ENCODE data around the gene MED13. TPM values are rescaled to one million over a fixed set of nuclear protein-coding genes. Genes with fewer than 3 reads are reported as not detected.

MED13 gene
- total RNA-seq, 1 experiment from 2014 or later: 60.7 TPM

DNA sequence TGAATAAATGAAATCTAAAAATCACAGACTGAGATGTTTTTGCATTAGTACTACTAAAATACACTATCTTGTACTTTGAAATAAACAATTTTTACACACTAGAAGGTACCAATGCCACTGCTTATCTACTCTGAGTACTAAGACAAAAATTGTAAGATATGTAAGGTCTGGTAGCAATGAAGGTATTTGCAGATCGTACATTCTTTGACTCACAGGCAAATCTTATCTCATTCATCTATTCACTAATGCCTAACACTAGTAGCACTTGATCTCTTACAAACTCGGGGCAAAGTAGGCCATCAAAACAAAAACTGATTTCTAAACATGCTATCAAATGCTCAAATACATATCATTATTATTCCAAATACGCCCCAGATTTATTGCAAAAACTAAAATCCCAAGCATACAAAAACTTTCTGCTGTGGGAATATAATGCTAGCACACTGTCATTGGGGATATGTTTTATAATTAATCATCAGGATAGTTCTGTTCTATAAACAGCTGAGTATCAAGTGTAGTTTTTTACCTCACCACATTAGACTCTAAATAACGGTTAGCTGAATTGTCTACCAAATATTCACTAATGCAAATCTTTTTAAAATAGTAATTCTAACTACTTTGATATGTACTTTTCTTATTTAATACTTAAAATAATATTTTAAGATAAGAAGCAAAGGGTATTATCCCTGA is 68.0 kb downstream of the MED13 start:
- H3K4me1 Mint-ChIP-seq: peaks cover 0 to 3% of the 10 kb centered on the region in 2 experiments; a peak in 1 of 4 replicates
- H3K23ac ChIP-seq (ENCODE audit: insufficient read length, low read depth, low read length): no peak overlapping the region
- no peak for DNase-seq
- H2BK120ac ChIP-seq (ENCODE audit: low read depth, low read length, poor library complexity, severe bottlenecking): no peak overlapping the region
- no peak overlapping the region for H3K4me3 Mint-ChIP-seq
- H3K18ac ChIP-seq (ENCODE audit: insufficient read length, low read depth, low read length): no peak overlapping the region
- no peak overlapping the region for H3K14ac ChIP-seq (ENCODE audit: insufficient read depth, low read length)
- no peaks in the 10 kb centered on the region for H3K79me2 ChIP-seq (ENCODE audit: insufficient read depth, low read length)
- H3K56ac ChIP-seq (ENCODE audit: insufficient read length, low read depth, low read length): no peak overlapping the region
- H2BK15ac ChIP-seq (ENCODE audit: low read depth, low read length): no peak overlapping the region
- no peak overlapping the region for H2BK12ac ChIP-seq (ENCODE audit: insufficient read length, low read depth, low read length)
- no peaks in the 10 kb centered on the region for H3K27me3 ChIP-seq (ENCODE audit: insufficient read depth, low read length)
- no peaks in the 10 kb centered on the region for H3K9me3 Mint-ChIP-seq
- H2BK20ac ChIP-seq (ENCODE audit: low read depth, low read length, poor library complexity, severe bottlenecking): no peak overlapping the region
- TF ChIP-seq, protein P1, sequence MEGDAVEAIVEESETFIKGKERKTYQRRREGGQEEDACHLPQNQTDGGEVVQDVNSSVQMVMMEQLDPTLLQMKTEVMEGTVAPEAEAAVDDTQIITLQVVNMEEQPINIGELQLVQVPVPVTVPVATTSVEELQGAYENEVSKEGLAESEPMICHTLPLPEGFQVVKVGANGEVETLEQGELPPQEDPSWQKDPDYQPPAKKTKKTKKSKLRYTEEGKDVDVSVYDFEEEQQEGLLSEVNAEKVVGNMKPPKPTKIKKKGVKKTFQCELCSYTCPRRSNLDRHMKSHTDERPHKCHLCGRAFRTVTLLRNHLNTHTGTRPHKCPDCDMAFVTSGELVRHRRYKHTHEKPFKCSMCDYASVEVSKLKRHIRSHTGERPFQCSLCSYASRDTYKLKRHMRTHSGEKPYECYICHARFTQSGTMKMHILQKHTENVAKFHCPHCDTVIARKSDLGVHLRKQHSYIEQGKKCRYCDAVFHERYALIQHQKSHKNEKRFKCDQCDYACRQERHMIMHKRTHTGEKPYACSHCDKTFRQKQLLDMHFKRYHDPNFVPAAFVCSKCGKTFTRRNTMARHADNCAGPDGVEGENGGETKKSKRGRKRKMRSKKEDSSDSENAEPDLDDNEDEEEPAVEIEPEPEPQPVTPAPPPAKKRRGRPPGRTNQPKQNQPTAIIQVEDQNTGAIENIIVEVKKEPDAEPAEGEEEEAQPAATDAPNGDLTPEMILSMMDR (conservative IDR thresholded peaks at IDR 0.05): no peak
- no peak overlapping the region for H4K5ac ChIP-seq (ENCODE audit: insufficient read length, low read depth, low read length)
- H3K9me3 ChIP-seq (ENCODE audit: control insufficient read depth, low read depth, low read length): no peaks in the 10 kb centered on the region
- WGBS (ENCODE audit: extremely low coverage, insufficient read length, low lambda C conversion rate): no CpG with 5 or more reads among the region's 4 CpGs
- no peak overlapping the region for H4K8ac ChIP-seq (replicated peaks; ENCODE audit: insufficient read length, low read depth, low read length)
- H3K27ac Mint-ChIP-seq: peak overlapping the region in 1 of 3 experiments; percentile 6; a peak in 1 of 7 replicates
- no peak overlapping the region for H3K4me2 ChIP-seq (ENCODE audit: insufficient read depth, insufficient read length, low read length)
- no peaks in the 10 kb centered on the region for H3K4me1 ChIP-seq (ENCODE audit: insufficient read depth, low read length)
- H3K27ac ChIP-seq (ENCODE audit: insufficient read length, low read depth, low read length): no peak overlapping the region
- no peaks in the 10 kb centered on the region for H3K27me3 Mint-ChIP-seq (ENCODE audit: low read depth)
- H3K23me2 ChIP-seq (ENCODE audit: insufficient read length, low read depth, low read length, poor library complexity, severe bottlenecking): no peaks in the 10 kb centered on the region
- no peak overlapping the region for H2AFZ ChIP-seq (ENCODE audit: low read length)
- H3K36me3 Mint-ChIP-seq (ENCODE audit: insufficient read depth in 1 of 3, low read depth in 3 of 3): peaks cover 5 to 37% (median 18%) of the 10 kb centered on the region in 3 experiments; a peak in 6 of 7 replicates
- H3T11ph ChIP-seq (ENCODE audit: low read length): no peak overlapping the region
- H4K20me1 ChIP-seq (ENCODE audit: control insufficient read depth, insufficient read depth, insufficient read length): no peaks in the 10 kb centered on the region
- H2AK5ac ChIP-seq (ENCODE audit: insufficient read length, low read length): no peak overlapping the region
- H3K4ac ChIP-seq (ENCODE audit: low read depth, low read length): no peak overlapping the region
- H4K91ac ChIP-seq (ENCODE audit: insufficient read length, low read depth, low read length): no peak overlapping the region
- no peak overlapping the region for H2BK5ac ChIP-seq (ENCODE audit: insufficient read length, low read length)
- H3K79me1 ChIP-seq (ENCODE audit: insufficient read depth, low read depth, low read length, poor library complexity, severe bottlenecking): peaks cover 5% of the 10 kb centered on the region
- H3K9ac ChIP-seq (ENCODE audit: extremely low read depth, insufficient read length, low read length): no peak overlapping the region

All from H9 (cell line).